Right lobe of liver (tissue), 6 donors: ENCODE results near the gene FHOD1. TPM values are rescaled to one million over a fixed set of nuclear protein-coding genes. Genes with fewer than 3 reads are reported as not detected.

Experiments
- ATAC-seq, 4 donors: fragments of 200-7000 bp; cut with Tn5 transposase; one replicate each; pipeline ENCODE4 v1.9.1; 2020; ENCODE audit warnings: mild to moderate bottlenecking in 4 of 4, moderate library complexity in 4 of 4
- DNase-seq, 3 donors: peaks; one replicate each; pipeline ENCODE4 v3.0.0-alpha.2; 2020
- H3K27ac ChIP-seq, 3 donors: fragments of 200-600 bp; one replicate each; pipeline ENCODE4 v1.8.0; 2022
- H3K27me3 ChIP-seq, 2 donors: fragments of 200-600 bp; one replicate each; pipeline ENCODE4 v1.8.0; 2022
- H3K36me3 ChIP-seq, 4 donors: fragments of 200-600 bp; sonication (generic) in 1 of 4; one replicate each; pipeline versions ENCODE4 v1.5.1 to v1.8.0; 2017 to 2022; ENCODE audit warnings: control low read depth in 1 of 4
- H3K4me1 ChIP-seq, 4 donors: fragments of 200-600 bp; sonication (generic) in 1 of 4; one replicate each; pipeline versions ENCODE4 v1.5.1 to v1.8.0; 2017 to 2022; ENCODE audit warnings: control low read depth in 1 of 4
- H3K4me3 ChIP-seq, 3 donors: fragments of 200-600 bp; one replicate each; pipeline ENCODE4 v1.8.0; 2022
- H3K9me3 ChIP-seq, 4 donors: fragments of 200-600 bp; sonication (generic) in 1 of 4; one replicate each; pipeline versions ENCODE4 v1.5.1 to v1.8.0; 2017 to 2022; ENCODE audit warnings: control low read depth in 1 of 4
- POLR2A ChIP-seq: fragments of 450-650 bp; IDR thresholded peaks from one replicate; pipeline ENCODE4 v1.6.1; 2017; ENCODE audit warnings: antibody characterized with exemption, mild to moderate bottlenecking
- WGBS: methylation state at CpG from one replicate; pipeline ENCODE4 v1.1.6; 2018; ENCODE audit warnings: low coverage, low lambda C conversion rate; ENCODE audit not compliant: insufficient coverage; ENCODE audit errors: missing lambda C conversion rate; 5-methylcytosine and 5-hydroxymethylcytosine counted together
- intact Hi-C, 2 donors: fragments of 100-400 bp; cut with DNase I; formaldehyde crosslinking; loops; one replicate each; pipeline versions ENCODE4 v1.11.2 to v1.14.1; 2022
- total RNA-seq, 6 experiments: library from RNA; depleted of rRNA in 2 of 6; stranded (reverse); fragments of >200 nt in 2 of 6; fragmentation: NEBNext Ultra II Directional in 3 of 6; extraction: Animal tissue kit (Norgen Biotek cat#: 25700) in 3 of 6; gene quantifications; one replicate each; pipeline versions ENCODE4 v1.1.0 to v1.2.4, GENCODE V29; 2016 to 2023
- TF ChIP-seq, protein P1 (sequence below), 4 donors: fragments of 200-600 bp in 3 of 4; fragments of 450-650 bp in 1 of 4; IDR thresholded peaks; one replicate each; pipeline versions ENCODE4 v1.5.1 to v1.8.0; 2016 to 2022; ENCODE audit warnings: antibody characterized with exemption in 4 of 4, mild to moderate bottlenecking in 2 of 4
- donor health status: DM: no; HTN: yes; CAD: no.
- donor health status: DM: no; HTN: no; CAD: no.
- donor health status: DM: no; HTN: no; CAD: no.
- donor health status: DM: no; HTN: yes; CAD: no.
- donor health status: DM: no; HTN: yes; CAD: no.

Gene FHOD1
- total RNA-seq, 6 experiments from 2014 or later = 2.3 to 9.6 (median 3.5) TPM

DNA sequence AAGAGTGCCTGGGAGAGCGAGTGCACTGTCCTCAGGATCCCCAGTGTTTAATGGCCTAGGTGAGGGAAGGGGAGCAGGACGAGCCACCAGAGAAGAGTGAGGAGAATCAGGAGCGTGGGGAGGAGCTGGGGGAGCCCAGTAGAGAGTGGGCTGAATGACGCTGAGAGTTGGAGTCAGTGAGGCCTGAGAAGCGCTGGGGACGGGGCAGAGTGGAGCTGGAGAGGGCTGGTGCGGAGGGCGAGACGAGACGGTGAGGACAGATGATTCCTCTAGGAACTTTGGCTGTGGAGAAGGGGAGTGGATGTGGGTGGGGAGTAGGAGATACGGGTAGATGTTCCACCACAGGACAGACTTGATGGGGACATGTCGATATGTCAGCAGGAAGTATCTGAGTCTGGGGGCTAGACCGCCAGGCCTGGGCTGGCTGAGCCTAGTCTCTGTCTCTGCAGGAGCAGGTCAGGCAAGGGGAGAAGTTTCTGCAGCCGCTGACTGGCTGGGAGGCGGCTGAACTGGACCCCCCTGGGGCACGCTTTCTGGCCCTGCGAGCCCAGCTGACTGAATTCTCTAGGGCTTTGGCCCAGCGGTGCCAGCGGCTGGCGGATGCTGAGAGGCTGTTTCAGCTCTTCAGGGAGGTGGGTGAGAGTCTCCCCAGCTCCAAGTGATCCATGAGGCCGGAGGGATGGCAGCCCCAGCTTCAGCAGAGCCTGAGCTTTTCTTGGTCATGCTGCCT is 36.7 kb upstream of the FHOD1 start:
- Histone ChIP-seq H3K4me1 (no peaks in the 10 kb centered on the region), H3K27me3 (no peaks in the 10 kb centered on the region), H3K36me3 (no peaks in the 10 kb centered on the region), H3K9me3 (no peaks in the 10 kb centered on the region), H3K4me3 (no peak overlapping the region), H3K27ac (no peak overlapping the region)
- DNase-seq = no peak
- no peak for ATAC-seq
- intact Hi-C loops = no loop called here
- TF ChIP-seq POLR2A = no peak
- TF ChIP-seq, protein P1, sequence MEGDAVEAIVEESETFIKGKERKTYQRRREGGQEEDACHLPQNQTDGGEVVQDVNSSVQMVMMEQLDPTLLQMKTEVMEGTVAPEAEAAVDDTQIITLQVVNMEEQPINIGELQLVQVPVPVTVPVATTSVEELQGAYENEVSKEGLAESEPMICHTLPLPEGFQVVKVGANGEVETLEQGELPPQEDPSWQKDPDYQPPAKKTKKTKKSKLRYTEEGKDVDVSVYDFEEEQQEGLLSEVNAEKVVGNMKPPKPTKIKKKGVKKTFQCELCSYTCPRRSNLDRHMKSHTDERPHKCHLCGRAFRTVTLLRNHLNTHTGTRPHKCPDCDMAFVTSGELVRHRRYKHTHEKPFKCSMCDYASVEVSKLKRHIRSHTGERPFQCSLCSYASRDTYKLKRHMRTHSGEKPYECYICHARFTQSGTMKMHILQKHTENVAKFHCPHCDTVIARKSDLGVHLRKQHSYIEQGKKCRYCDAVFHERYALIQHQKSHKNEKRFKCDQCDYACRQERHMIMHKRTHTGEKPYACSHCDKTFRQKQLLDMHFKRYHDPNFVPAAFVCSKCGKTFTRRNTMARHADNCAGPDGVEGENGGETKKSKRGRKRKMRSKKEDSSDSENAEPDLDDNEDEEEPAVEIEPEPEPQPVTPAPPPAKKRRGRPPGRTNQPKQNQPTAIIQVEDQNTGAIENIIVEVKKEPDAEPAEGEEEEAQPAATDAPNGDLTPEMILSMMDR (IDR thresholded peaks at IDR 0.05) = no peak
- WGBS = 82% methylated on average over 10 of the region's 21 CpGs

- intact Hi-C loops = no loop called here
- Histone ChIP-seq H3K27ac (no peak overlapping the region), H3K4me3 (no peak overlapping the region), H3K27me3 (no peaks in the 10 kb centered on the region), H3K4me1 (no peaks in the 10 kb centered on the region), H3K36me3 (no peaks in the 10 kb centered on the region), H3K9me3 (no peaks in the 10 kb centered on the region)
- no peak for DNase-seq
- no peak for ATAC-seq
- TF ChIP-seq, protein P1 (IDR thresholded peaks at IDR 0.05) = no peak
- no peak for TF ChIP-seq POLR2A
- 85% methylated on average over 5 of the region's 7 CpGs for WGBS
These were observed 36.0 kb upstream of the FHOD1 start for GRCh38 chr16:67283039-67283825.

DNA sequence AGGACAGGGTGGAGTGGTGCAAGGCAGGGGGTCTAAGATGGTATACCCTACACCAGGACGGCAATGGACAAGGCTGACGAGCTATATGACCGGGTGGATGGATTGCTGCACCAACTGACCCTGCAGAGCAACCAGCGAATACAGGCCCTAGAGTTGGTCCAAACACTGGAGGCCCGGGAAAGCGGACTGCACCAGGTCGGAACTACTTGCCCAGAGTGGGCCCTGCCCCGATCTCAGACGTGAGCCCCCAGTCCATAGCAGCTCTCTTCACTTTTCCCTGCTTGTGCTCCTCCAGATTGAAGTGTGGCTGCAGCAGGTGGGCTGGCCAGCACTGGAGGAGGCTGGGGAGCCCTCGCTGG is 35.1 kb upstream of the FHOD1 start:
- no peak for ATAC-seq
- Histone ChIP-seq H3K9me3 (no peaks in the 10 kb centered on the region), H3K36me3 (no peaks in the 10 kb centered on the region), H3K27me3 (no peaks in the 10 kb centered on the region), H3K4me1 (no peaks in the 10 kb centered on the region), H3K4me3 (no peak overlapping the region), H3K27ac (no peak overlapping the region)
- TF ChIP-seq POLR2A = no peak
- TF ChIP-seq, protein P1 (IDR thresholded peaks at IDR 0.05) = no peak
- DNase-seq = no peak
- WGBS = 100% methylated on average over 2 of the region's 10 CpGs
- intact Hi-C loops = no loop called here

- no peak for TF ChIP-seq POLR2A
- TF ChIP-seq, protein P1 (IDR thresholded peaks at IDR 0.05) = no peak
- Histone ChIP-seq H3K27ac (no peak overlapping the region), H3K9me3 (no peaks in the 10 kb centered on the region), H3K4me1 (no peaks in the 10 kb centered on the region), H3K27me3 (no peaks in the 10 kb centered on the region), H3K4me3 (no peak overlapping the region), H3K36me3 (no peaks in the 10 kb centered on the region)
- DNase-seq = no peak
- intact Hi-C loops = no loop called here
- no CpG with 5 or more reads among the region's 14 CpGs for WGBS
- ATAC-seq = no peak
These were observed 34.5 kb upstream of the FHOD1 start for GRCh38 chr16:67281536-67282446.
